Psoas muscle (tissue), 8 donors: ENCODE data around the gene WFDC13. TPM values are rescaled to one million over a fixed set of nuclear protein-coding genes. Genes with fewer than 3 reads are reported as not detected.
"Not testable (repeated sequence)": the region's sequence is repeated elsewhere in the genome, so short reads cannot be mapped to it uniquely, and the experiment has no call there.

Experiments
- ATAC-seq, 4 donors: fragments of 200-7000 bp; cut with Tn5 transposase; one replicate each; pipeline ENCODE4 v1.9.1; 2020; ENCODE audit warnings: moderate library complexity in 3 of 4, mild to moderate bottlenecking in 2 of 4
- DNase-seq, 2 donors: peaks; one replicate each; pipeline ENCODE4 v3.0.0-alpha.2; 2020
- H3K27ac ChIP-seq: fragments of 200-600 bp; one replicate; pipeline ENCODE4 v1.8.0; 2022
- H3K27me3 ChIP-seq, 3 donors: fragments of 200-600 bp in 1 of 3; one replicate each; pipeline versions ENCODE4 v1.6.1 to v1.8.0; 2013 to 2022; ENCODE audit warnings: low read length in 2 of 3, mild to moderate bottlenecking in 2 of 3, moderate library complexity in 1 of 3; ENCODE audit not compliant: insufficient read depth in 3 of 3
- H3K36me3 ChIP-seq, 2 donors: fragments of 200-600 bp in 1 of 2; one replicate each; pipeline versions ENCODE4 v1.6.1 to v1.8.0; 2013 to 2022; ENCODE audit warnings: low read depth in 1 of 2, mild to moderate bottlenecking in 1 of 2, moderate library complexity in 1 of 2; ENCODE audit not compliant: insufficient read depth in 1 of 2
- H3K4me1 ChIP-seq: fragments of 200-600 bp; one replicate; pipeline ENCODE4 v1.8.0; 2022
- H3K4me3 ChIP-seq: fragments of 200-600 bp; one replicate; pipeline ENCODE4 v1.8.0; 2022; ENCODE audit warnings: mild to moderate bottlenecking
- H3K9me3 ChIP-seq: fragments of 200-600 bp; one replicate; pipeline ENCODE4 v1.8.0; 2022
- WGBS, 3 donors: extraction: QIAGEN DNeasy Blood & Tissue Kit; methylation state at CpG; one replicate each; pipeline versions ENCODE4 v1.1.6 to v1.1.7; 2013; 5-methylcytosine and 5-hydroxymethylcytosine counted together
- intact Hi-C, 2 donors: fragments of 100-400 bp; cut with DNase I; formaldehyde crosslinking; loops; one replicate each; pipeline versions ENCODE4 v1.11.0 to v1.14.2; 2022
- polyA plus RNA-seq, 3 donors: library from polyadenylated mRNA; stranded (reverse); fragments of 200-250 nt; gene quantifications; one replicate each; pipeline ENCODE4 v1.2.3, GENCODE V29; 2013
- total RNA-seq, 4 donors: library from RNA; stranded (reverse); fragmentation: NEBNext Ultra II Directional in 2 of 4; extraction: Animal tissue kit (Norgen Biotek cat#: 25700) in 2 of 4; gene quantifications; one replicate each; pipeline versions ENCODE4 v1.2.1 to v1.2.4, GENCODE V29; 2021 to 2023
- TF ChIP-seq, protein P1 (sequence below): fragments of 200-600 bp; IDR thresholded peaks from one replicate; pipeline ENCODE4 v1.8.0; 2022; ENCODE audit warnings: antibody characterized with exemption
- donor health status: healthy with polysubstance abuse.
- donor health status: DM: no; HTN: no; CAD: no; lungs with moderate emphysema.
- donor health status: Bipolar disorder and iron deficiency.
- donor health status: healthy.
- donor health status: DM: yes; HTN: yes; CAD: no.
- donor health status: DM: no; HTN: no; CAD: no.
- donor health status: DM: no; HTN: no; CAD: no.
- donor health status: DM: yes; HTN: yes; CAD: no.

Gene WFDC13
- total and polyA plus RNA-seq, 7 donors, result not detected

DNA sequence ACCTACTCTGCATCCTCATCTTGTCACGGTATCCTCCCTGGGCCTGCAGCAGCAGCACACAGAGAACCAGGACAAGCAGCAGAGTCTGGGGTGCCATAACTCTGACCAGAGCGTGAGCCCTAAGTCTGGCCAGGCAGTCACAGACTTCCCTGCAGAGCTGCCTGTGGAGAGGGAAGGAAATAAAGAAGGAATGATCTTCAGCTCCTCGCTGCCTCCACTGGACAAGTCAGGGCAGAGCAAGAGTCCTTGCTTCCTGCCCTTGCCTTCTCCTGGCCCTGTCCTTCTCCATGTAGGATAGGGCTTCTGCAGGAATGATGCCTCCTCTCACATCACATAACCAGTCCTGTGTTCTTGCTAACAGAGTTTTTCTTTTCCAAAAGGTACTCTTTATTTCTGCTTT is 15.9 kb upstream of the WFDC13 start:
- intact Hi-C loops, result no loop called here
- Histone ChIP-seq H3K4me1 (no peaks in the 10 kb centered on the region), H3K27ac (no peak overlapping the region), H3K9me3 (no peaks in the 10 kb centered on the region), H3K4me3 (no peak overlapping the region), H3K36me3 (no peaks in the 10 kb centered on the region), H3K27me3 (peaks cover 0 to 1% (median 0%) of the 10 kb centered on the region in 3 donors)
- DNase-seq (no peak), ATAC-seq (no peak)
- TF ChIP-seq, protein P1, sequence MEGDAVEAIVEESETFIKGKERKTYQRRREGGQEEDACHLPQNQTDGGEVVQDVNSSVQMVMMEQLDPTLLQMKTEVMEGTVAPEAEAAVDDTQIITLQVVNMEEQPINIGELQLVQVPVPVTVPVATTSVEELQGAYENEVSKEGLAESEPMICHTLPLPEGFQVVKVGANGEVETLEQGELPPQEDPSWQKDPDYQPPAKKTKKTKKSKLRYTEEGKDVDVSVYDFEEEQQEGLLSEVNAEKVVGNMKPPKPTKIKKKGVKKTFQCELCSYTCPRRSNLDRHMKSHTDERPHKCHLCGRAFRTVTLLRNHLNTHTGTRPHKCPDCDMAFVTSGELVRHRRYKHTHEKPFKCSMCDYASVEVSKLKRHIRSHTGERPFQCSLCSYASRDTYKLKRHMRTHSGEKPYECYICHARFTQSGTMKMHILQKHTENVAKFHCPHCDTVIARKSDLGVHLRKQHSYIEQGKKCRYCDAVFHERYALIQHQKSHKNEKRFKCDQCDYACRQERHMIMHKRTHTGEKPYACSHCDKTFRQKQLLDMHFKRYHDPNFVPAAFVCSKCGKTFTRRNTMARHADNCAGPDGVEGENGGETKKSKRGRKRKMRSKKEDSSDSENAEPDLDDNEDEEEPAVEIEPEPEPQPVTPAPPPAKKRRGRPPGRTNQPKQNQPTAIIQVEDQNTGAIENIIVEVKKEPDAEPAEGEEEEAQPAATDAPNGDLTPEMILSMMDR, result no peak
- 57 to 61% (median 60%) methylated on average over 3 of the region's 3 CpGs for WGBS, 3 donors

DNA sequence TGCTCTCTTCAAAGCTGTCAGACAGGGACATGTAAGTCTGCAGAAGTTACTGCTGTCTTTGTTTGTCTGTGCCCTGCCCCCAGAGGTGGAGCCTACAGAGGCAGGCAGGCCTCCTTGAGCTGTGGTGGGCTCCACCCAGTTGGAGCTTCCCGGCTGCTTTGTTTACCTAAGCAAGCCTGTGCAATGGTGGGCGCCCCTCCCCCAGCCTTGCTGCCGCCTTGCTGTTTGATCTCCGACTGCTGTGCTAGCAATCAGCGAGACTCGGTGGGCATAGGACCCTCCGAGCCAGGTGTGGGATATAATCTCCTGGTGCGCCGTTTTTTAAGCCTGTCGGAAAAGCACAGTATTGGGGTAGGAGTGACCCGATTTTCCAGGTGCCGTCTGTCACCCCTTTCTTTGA is 8.5 kb upstream of the WFDC13 start:
- WGBS, 3 donors, result 88 to 92% (median 91%) methylated on average over 12 of the region's 12 CpGs
- H3K4me3 ChIP-seq, H3K36me3 ChIP-seq, H3K27ac ChIP-seq, ATAC-seq, H3K9me3 ChIP-seq, intact Hi-C loops, H3K4me1 ChIP-seq, H3K27me3 ChIP-seq, DNase-seq: not testable (repeated sequence)

DNA sequence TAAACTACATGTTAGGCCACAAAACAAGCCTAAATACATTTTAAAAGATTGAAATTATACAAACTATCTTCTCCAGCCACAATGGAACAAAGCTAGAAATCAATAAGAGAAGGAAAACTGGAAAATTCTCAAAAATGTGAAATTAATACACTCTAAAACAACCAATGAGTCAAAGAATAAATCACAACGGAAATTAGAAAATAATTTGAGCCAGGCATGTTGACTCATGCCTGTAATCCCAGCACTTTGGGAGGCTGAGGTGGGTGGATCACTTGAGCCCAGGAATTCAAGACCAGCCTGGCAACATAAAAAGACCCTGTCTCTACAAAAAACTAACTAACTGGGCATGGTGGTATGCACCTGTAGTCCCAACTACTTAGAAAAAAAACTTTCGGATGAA is 6.3 kb upstream of the WFDC13 start:
- Histone ChIP-seq H3K4me3 (no peak overlapping the region), H3K27me3 (peaks cover 0 to 3% (median 0%) of the 10 kb centered on the region in 3 donors), H3K4me1 (no peaks in the 10 kb centered on the region), H3K27ac (no peak overlapping the region), H3K36me3 (no peaks in the 10 kb centered on the region), H3K9me3 (no peaks in the 10 kb centered on the region)
- 80 to 84% (median 83%) methylated on average over 2 of the region's 2 CpGs for WGBS, 3 donors
- DNase-seq, result no peak
- ATAC-seq, result no peak
- TF ChIP-seq, protein P1, result no peak
- intact Hi-C loops, result no loop called here

DNA sequence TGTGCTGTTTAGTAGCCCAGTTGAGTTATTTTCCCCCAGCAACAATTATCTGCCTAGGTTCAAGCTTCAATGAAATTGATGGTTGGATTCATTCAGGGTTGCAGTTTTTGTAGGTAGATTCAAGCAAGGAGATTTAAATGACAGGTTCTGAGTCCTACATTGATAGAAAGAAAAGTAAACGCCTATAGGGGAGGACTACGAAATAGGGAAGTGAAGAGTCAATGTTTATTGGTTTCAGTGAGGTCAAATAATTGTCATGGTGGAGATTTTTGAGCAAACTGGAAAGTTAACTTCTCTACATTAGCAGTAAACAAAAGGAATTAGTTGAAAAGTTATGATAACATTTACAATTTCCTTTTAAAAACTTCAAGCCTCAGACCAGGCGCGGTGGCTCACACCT is 734 bp upstream of the WFDC13 start:
- no peaks in the 10 kb centered on the region for H3K4me1 ChIP-seq
- TF ChIP-seq, protein P1, result no peak
- no peak overlapping the region for H3K4me3 ChIP-seq
- no peaks in the 10 kb centered on the region for H3K9me3 ChIP-seq
- H3K27me3 ChIP-seq, result no peaks in the 10 kb centered on the region
- no peak for ATAC-seq
- H3K36me3 ChIP-seq, result no peaks in the 10 kb centered on the region
- no peak for DNase-seq
- H3K27ac ChIP-seq, result no peak overlapping the region
- intact Hi-C loops, result no loop called here
- 72 to 87% (median 78%) methylated on average over 4 of the region's 4 CpGs for WGBS, 3 donors

DNA sequence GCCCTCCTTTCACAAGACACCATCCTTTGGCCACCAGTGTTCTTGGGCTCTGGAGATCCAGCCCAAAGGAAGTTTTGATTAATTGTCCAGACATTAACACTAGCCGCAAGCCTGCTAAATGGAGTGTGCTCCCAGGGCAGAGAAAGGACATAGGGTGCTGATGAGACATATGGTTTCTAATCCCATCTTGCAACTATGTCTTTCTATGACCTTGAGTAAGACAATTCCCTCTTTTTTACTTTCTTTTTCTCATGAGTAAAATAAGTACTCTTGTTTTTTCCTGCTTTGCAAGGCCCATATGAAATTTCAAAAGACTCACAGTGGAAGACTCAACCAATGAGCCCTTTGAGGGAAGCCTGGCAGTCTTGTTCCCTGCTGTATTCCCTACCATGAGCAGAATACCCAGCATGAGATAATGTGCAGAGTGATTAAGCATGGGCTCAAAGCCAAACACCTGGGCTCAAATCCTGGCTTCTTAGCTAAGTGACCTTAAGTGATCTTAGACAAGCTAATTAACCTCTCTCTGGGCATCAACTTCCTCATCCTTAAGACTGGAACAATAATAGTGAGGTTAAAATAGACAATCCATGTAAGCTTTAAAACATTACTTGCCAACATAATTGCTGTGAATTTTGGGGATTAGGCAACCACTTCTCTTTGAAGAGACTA is 3.3 kb downstream of the WFDC13 start, which contains the start of gene WFDC10B:
Gene WFDC10B (minus strand): TSS at position 51 of the 669 bp plus-strand sequence. CDS start 19,027 bp downstream, outside the sequence.
- H3K4me1 ChIP-seq, result no peaks in the 10 kb centered on the region
- TF ChIP-seq, protein P1, result no peak
- intact Hi-C loops, result no loop called here
- WGBS, 3 donors, result 44 to 55% (median 54%) methylated on average over 1 of the region's 1 CpG
- H3K27ac ChIP-seq, result no peak within 1 kb of the TSS
- no peak for ATAC-seq
- H3K27me3 ChIP-seq, result no peaks in the 10 kb centered on the region
- no peaks in the 10 kb centered on the region for H3K9me3 ChIP-seq
- no peak for DNase-seq
- no peak within 1 kb of the TSS for H3K4me3 ChIP-seq
- no peaks in the 10 kb centered on the region for H3K36me3 ChIP-seq

DNA sequence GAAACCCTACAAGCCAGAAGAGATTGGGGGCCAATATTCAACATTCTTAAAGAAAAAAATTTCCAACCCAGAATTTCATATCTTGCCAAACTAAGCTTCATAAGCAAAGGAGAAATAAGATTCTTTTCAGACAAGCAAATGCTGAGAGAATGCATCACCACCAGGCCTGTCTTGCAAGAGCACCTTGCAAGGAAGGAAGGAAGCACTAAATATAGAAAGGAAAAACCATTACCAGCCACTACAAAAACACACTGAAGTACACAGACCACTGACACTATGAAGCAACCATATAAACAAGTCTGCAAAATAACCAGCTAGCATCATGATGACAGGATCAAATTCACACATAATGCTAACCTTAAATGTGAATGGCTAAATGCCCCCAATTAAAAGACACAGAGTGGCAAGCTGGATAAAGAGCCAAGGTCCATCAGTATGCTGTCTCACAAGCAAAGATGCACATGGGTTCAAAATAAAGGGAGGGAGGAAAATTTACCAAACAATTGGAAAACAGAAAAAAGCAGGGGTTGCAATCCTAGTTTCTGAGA is 14.4 kb downstream of the WFDC13 start:
- H3K27me3 ChIP-seq, H3K9me3 ChIP-seq, H3K4me3 ChIP-seq, H3K4me1 ChIP-seq, DNase-seq, H3K36me3 ChIP-seq, ATAC-seq, H3K27ac ChIP-seq, intact Hi-C loops: not testable (repeated sequence)
